A549 (cell line): ENCODE results near the gene PKP4.

Source experiments
- EP300 ChIP-seq, 2 experiments: fragments of >200 bp; sonication (Bioruptor Twin); formaldehyde crosslinking; IDR thresholded peaks; 2 replicates in 1 of 2; 3 replicates in 1 of 2; pipeline ENCODE4 v1.6.1; 2016 to 2017
- HDAC2 ChIP-seq: fragments of 200-600 bp; sonication (generic); IDR thresholded peaks from 2 replicates; pipeline ENCODE4 v1.6.1; 2016
- KDM5A ChIP-seq: fragments of 200-600 bp; sonication (generic); IDR thresholded peaks from 2 replicates; pipeline ENCODE4 v1.6.1; 2016; ENCODE audit warnings: antibody characterized with exemption, mild to moderate bottlenecking
- RAD21 ChIP-seq, 2 experiments: fragments of >200 bp in 1 of 2; sonication (Bioruptor Twin) in 1 of 2; formaldehyde crosslinking in 1 of 2; IDR thresholded peaks in 1 of 2; conservative IDR thresholded peaks in 1 of 2; 2 replicates in 1 of 2; 3 replicates in 1 of 2; pipeline ENCODE4 v1.6.1; 2012 to 2018; ENCODE audit warnings: inconsistent platforms in 1 of 2
- TF ChIP-seq, protein P1 (sequence below): fragments of >200 bp; sonication (Bioruptor Twin); formaldehyde crosslinking; IDR thresholded peaks from 3 replicates; pipeline ENCODE4 v1.5.1; 2016
- TF ChIP-seq, protein P2 (sequence below): IDR thresholded peaks from 2 replicates; pipeline ENCODE4 v1.6.1; 2012

DNA sequence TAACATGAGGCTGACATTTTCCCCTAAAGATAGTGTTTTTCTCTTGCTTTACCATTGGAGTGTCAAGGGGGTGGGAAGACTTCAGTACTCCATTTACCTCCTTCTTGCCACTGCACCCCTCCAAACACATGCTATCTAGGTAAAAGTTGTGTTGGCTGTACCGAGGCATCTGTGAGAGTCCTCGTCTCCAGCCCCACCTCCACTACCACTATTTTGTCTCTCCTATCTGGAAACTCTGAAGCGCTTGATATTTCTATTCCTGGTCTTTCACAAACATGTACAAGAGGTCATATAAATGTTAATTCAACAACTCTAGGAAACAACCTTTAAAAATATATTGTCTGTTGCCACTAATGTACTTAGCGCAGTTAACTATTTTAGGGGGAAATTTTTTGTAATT lies 132.6 kb downstream of the PKP4 start:
- no peak for TF ChIP-seq KDM5A
- TF ChIP-seq, protein P1, sequence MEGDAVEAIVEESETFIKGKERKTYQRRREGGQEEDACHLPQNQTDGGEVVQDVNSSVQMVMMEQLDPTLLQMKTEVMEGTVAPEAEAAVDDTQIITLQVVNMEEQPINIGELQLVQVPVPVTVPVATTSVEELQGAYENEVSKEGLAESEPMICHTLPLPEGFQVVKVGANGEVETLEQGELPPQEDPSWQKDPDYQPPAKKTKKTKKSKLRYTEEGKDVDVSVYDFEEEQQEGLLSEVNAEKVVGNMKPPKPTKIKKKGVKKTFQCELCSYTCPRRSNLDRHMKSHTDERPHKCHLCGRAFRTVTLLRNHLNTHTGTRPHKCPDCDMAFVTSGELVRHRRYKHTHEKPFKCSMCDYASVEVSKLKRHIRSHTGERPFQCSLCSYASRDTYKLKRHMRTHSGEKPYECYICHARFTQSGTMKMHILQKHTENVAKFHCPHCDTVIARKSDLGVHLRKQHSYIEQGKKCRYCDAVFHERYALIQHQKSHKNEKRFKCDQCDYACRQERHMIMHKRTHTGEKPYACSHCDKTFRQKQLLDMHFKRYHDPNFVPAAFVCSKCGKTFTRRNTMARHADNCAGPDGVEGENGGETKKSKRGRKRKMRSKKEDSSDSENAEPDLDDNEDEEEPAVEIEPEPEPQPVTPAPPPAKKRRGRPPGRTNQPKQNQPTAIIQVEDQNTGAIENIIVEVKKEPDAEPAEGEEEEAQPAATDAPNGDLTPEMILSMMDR: no peak
- no peak for TF ChIP-seq HDAC2
- no peak for TF ChIP-seq EP300 (IDR thresholded peaks at IDR 0.05)
- TF ChIP-seq, protein P2, sequence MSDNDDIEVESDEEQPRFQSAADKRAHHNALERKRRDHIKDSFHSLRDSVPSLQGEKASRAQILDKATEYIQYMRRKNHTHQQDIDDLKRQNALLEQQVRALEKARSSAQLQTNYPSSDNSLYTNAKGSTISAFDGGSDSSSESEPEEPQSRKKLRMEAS: no peak
- no peak for TF ChIP-seq RAD21 (conservative IDR thresholded peaks at IDR 0.05 in 1 of 2, IDR thresholded peaks at IDR 0.05 in 1 of 2)
